Measurements from ENCODE around the gene STMP1.

DNA sequence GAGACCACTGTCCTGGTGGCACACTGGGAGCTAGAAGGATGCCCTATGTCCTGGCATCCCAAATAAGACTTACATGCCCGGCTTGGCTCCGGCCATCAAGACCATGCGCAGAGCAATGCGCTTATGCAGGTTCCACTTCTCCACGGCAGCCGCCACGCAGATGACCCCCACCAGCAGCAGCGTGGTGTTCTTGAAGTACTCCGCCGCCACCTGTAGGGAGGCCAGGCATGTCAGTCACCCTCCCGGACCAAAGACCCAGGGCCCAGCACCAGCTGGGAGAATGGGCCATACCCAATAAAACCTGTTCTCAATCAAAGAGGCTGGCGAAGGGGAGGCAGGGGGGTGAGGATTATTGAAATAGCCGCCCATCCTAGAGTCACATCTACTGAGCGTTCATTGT is 45.7 kb downstream of the STMP1 start:
- TF ChIP-seq TAF1 (IDR thresholded peaks at IDR 0.05; ENCODE audit: borderline replicate concordance, low read depth, low read length) (no peak), POLR2A (IDR thresholded peaks at IDR 0.05; ENCODE audit: low read depth, low read length) (no peak)

Measured in GM12892 (cell line).